OCI-LY3 (cell line): ENCODE results near the gene POLR3K.

Experiments used
- EZH2phosphoT487 ChIP-seq: fragments of 200-600 bp; shearing (Covaris generic); IDR thresholded peaks from 2 replicates; pipeline ENCODE4 v1.6.1; 2018; ENCODE audit warnings: antibody characterized with exemption, mixed run types, low read depth
- TF ChIP-seq, protein P1 (sequence below): fragments of 200-600, 300-600 bp; sonication (generic); IDR thresholded peaks from 2 replicates; pipeline ENCODE4 v1.5.1; 2014; ENCODE audit warnings: antibody characterized with exemption, low read length, low read depth

DNA sequence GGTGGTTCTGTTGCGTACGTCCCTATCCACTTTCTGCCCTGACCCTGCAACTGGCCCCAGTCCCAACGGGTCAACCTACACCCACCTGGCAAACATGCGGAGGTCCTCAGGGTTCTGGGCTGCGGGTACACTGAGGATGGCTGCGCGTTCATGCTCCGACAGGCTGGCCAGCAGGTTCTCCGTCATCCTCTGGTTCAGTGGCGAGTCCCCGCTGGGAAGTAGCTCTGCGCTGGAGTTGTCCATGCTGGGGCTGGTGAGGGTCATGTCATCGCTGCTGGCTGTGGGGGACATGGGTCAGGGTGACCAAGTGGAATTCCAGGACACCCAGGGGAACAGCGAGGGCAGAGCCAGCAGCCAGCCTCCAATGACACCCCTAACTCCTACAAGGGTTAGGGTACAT, 35.2 kb upstream of the POLR3K start:
- TF ChIP-seq, protein P1, sequence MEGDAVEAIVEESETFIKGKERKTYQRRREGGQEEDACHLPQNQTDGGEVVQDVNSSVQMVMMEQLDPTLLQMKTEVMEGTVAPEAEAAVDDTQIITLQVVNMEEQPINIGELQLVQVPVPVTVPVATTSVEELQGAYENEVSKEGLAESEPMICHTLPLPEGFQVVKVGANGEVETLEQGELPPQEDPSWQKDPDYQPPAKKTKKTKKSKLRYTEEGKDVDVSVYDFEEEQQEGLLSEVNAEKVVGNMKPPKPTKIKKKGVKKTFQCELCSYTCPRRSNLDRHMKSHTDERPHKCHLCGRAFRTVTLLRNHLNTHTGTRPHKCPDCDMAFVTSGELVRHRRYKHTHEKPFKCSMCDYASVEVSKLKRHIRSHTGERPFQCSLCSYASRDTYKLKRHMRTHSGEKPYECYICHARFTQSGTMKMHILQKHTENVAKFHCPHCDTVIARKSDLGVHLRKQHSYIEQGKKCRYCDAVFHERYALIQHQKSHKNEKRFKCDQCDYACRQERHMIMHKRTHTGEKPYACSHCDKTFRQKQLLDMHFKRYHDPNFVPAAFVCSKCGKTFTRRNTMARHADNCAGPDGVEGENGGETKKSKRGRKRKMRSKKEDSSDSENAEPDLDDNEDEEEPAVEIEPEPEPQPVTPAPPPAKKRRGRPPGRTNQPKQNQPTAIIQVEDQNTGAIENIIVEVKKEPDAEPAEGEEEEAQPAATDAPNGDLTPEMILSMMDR = no peak
- TF ChIP-seq EZH2phosphoT487 = no peak
